ENCODE measurements around the gene TMEM8B. TPM values are rescaled to one million over a fixed set of nuclear protein-coding genes. Genes with fewer than 3 reads are reported as not detected.

Gene TMEM8B
- total RNA-seq, 1 experiment from 2014 or later: 2.9 TPM

GRCh38 chr9:35801328-35802128, 27.5 kb upstream of the TMEM8B start:
- Histone ChIP-seq H3K36me3 (ENCODE audit: insufficient read depth, low read length) (peaks cover 14% of the 10 kb centered on the region), H2AFZ (ENCODE audit: low read length) (no peak overlapping the region), H3K27ac (ENCODE audit: low read length) (no peak overlapping the region), H3K4me1 (ENCODE audit: low read length) (no peaks in the 10 kb centered on the region), H4K20me1 (ENCODE audit: insufficient read depth, low read depth, low read length) (no peaks in the 10 kb centered on the region), H3K4me3 (ENCODE audit: low read length) (no peak overlapping the region), H3K27me3 (ENCODE audit: low read length) (no peaks in the 10 kb centered on the region), H3K9me3 (ENCODE audit: low read length) (no peaks in the 10 kb centered on the region), H3K9ac (ENCODE audit: low read length) (0 out of 2 replicates have a peak overlapping the region, but pooled peaks have one; percentile 10), H3K4me2 (ENCODE audit: low read depth, low read length, poor library complexity, severe bottlenecking) (no peak overlapping the region), H3K79me2 (ENCODE audit: low read length) (no peaks in the 10 kb centered on the region), H3K9me2 (replicated peaks; ENCODE audit: insufficient read depth, low read length) (no peaks in the 10 kb centered on the region)
- DNase-seq: no peak

- no peak overlapping the region for H3K27ac ChIP-seq (ENCODE audit: low read length)
- H3K4me1 ChIP-seq (ENCODE audit: low read length): peaks cover 3% of the 10 kb centered on the region
- no peaks in the 10 kb centered on the region for H3K9me2 ChIP-seq (replicated peaks; ENCODE audit: insufficient read depth, low read length)
- no peak overlapping the region for H3K9ac ChIP-seq (ENCODE audit: low read length)
- no peak overlapping the region for H3K4me3 ChIP-seq (ENCODE audit: low read length)
- H3K79me2 ChIP-seq (ENCODE audit: low read length): no peaks in the 10 kb centered on the region
- H3K4me2 ChIP-seq (ENCODE audit: low read depth, low read length, poor library complexity, severe bottlenecking): no peak overlapping the region
- H3K36me3 ChIP-seq (ENCODE audit: insufficient read depth, low read length): peaks cover 32% of the 10 kb centered on the region
- H3K9me3 ChIP-seq (ENCODE audit: low read length): no peaks in the 10 kb centered on the region
- no peak for DNase-seq
- H3K27me3 ChIP-seq (ENCODE audit: low read length): no peaks in the 10 kb centered on the region
- H2AFZ ChIP-seq (ENCODE audit: low read length): no peak overlapping the region
- no peaks in the 10 kb centered on the region for H4K20me1 ChIP-seq (ENCODE audit: insufficient read depth, low read depth, low read length)
Measured at GRCh38 chr9:35806101-35806500, 22.9 kb upstream of the TMEM8B start.

- H3K36me3 ChIP-seq (ENCODE audit: insufficient read depth, low read length): peaks cover 24% of the 10 kb centered on the region
Measured at GRCh38 chr9:35808433-35808832, 20.6 kb upstream of the TMEM8B start.

GRCh38 chr9:35810122-35810521, 18.9 kb upstream of the TMEM8B start:
- H3K79me2 ChIP-seq (ENCODE audit: low read length): peaks cover 8% of the 10 kb centered on the region

More at GRCh38 chr9:35808433-35808832, 20.6 kb upstream of the TMEM8B start:
- Histone ChIP-seq H3K9ac (ENCODE audit: low read length) (no peak overlapping the region), H3K27ac (ENCODE audit: low read length) (no peak overlapping the region), H3K4me2 (ENCODE audit: low read depth, low read length, poor library complexity, severe bottlenecking) (no peak overlapping the region), H3K4me1 (ENCODE audit: low read length) (peaks cover 25% of the 10 kb centered on the region), H2AFZ (ENCODE audit: low read length) (no peak overlapping the region), H3K9me2 (replicated peaks; ENCODE audit: insufficient read depth, low read length) (no peaks in the 10 kb centered on the region), H3K4me3 (ENCODE audit: low read length) (no peak overlapping the region), H3K79me2 (ENCODE audit: low read length) (peaks cover under 1% of the 10 kb centered on the region; the same call in 1 of the 2 replicates), H3K27me3 (ENCODE audit: low read length) (no peaks in the 10 kb centered on the region), H4K20me1 (ENCODE audit: insufficient read depth, low read depth, low read length) (no peaks in the 10 kb centered on the region), H3K9me3 (ENCODE audit: low read length) (no peaks in the 10 kb centered on the region)
- DNase-seq: no peak

GRCh38 chr9:35811381-35812024, 17.5 kb upstream of the TMEM8B start:
- Histone ChIP-seq H3K4me3 (ENCODE audit: low read length) (peak overlapping the region; percentile 72), H3K9ac (ENCODE audit: low read length) (peak overlapping the region; percentile 70), H2AFZ (ENCODE audit: low read length) (no peak overlapping the region), H3K27me3 (ENCODE audit: low read length) (no peaks in the 10 kb centered on the region), H3K4me1 (ENCODE audit: low read length) (peaks cover 37% of the 10 kb centered on the region), H3K9me2 (replicated peaks; ENCODE audit: insufficient read depth, low read length) (no peaks in the 10 kb centered on the region), H3K79me2 (ENCODE audit: low read length) (peaks cover 8% of the 10 kb centered on the region), H3K9me3 (ENCODE audit: low read length) (no peaks in the 10 kb centered on the region), H4K20me1 (ENCODE audit: insufficient read depth, low read depth, low read length) (no peaks in the 10 kb centered on the region), H3K4me2 (ENCODE audit: low read depth, low read length, poor library complexity, severe bottlenecking) (peak overlapping the region; percentile 90), H3K27ac (ENCODE audit: low read length) (no peak overlapping the region), H3K36me3 (ENCODE audit: insufficient read depth, low read length) (peaks cover 18% of the 10 kb centered on the region; the same call in 1 of the 2 replicates)
- no peak for DNase-seq

More at GRCh38 chr9:35810122-35810521, 18.9 kb upstream of the TMEM8B start:
- H3K36me3 ChIP-seq (ENCODE audit: insufficient read depth, low read length): peaks cover 21% of the 10 kb centered on the region
- H4K20me1 ChIP-seq (ENCODE audit: insufficient read depth, low read depth, low read length): no peaks in the 10 kb centered on the region
- H3K4me3 ChIP-seq (ENCODE audit: low read length): no peak overlapping the region
- H3K27me3 ChIP-seq (ENCODE audit: low read length): no peaks in the 10 kb centered on the region
- H3K9me3 ChIP-seq (ENCODE audit: low read length): no peaks in the 10 kb centered on the region
- peaks cover 33% of the 10 kb centered on the region for H3K4me1 ChIP-seq (ENCODE audit: low read length)
- H2AFZ ChIP-seq (ENCODE audit: low read length): no peak overlapping the region
- no peak for DNase-seq
- H3K4me2 ChIP-seq (ENCODE audit: low read depth, low read length, poor library complexity, severe bottlenecking): no peak overlapping the region
- no peak overlapping the region for H3K27ac ChIP-seq (ENCODE audit: low read length)
- H3K9ac ChIP-seq (ENCODE audit: low read length): no peak overlapping the region
- no peaks in the 10 kb centered on the region for H3K9me2 ChIP-seq (replicated peaks; ENCODE audit: insufficient read depth, low read length)

GRCh38 chr9:35812025-35812602, 16.9 kb upstream of the TMEM8B start, which contains the start of gene SPAG8:
Gene SPAG8 (minus strand): TSS chr9:35812262. CDS start chr9:35812147, 115 bp downstream.
- Histone ChIP-seq H3K9me3 (ENCODE audit: low read length) (no peaks in the 10 kb centered on the region), H2AFZ (ENCODE audit: low read length) (0 out of 2 replicates have a peak within 1 kb of the TSS, but pooled peaks have one; percentile 41), H3K79me2 (ENCODE audit: low read length) (peaks cover 8% of the 10 kb centered on the region), H3K9me2 (replicated peaks; ENCODE audit: insufficient read depth, low read length) (no peaks in the 10 kb centered on the region), H3K4me1 (ENCODE audit: low read length) (peaks cover 37% of the 10 kb centered on the region), H4K20me1 (ENCODE audit: insufficient read depth, low read depth, low read length) (no peaks in the 10 kb centered on the region), H3K27me3 (ENCODE audit: low read length) (no peaks in the 10 kb centered on the region), H3K4me2 (ENCODE audit: low read depth, low read length, poor library complexity, severe bottlenecking) (peak within 1 kb of the TSS; percentile 90), H3K9ac (ENCODE audit: low read length) (peak within 1 kb of the TSS; percentile 70), H3K36me3 (ENCODE audit: insufficient read depth, low read length) (peaks cover 18% of the 10 kb centered on the region; the same call in 1 of the 2 replicates), H3K27ac (ENCODE audit: low read length) (peak within 1 kb of the TSS; percentile 73), H3K4me3 (ENCODE audit: low read length) (peak within 1 kb of the TSS; percentile 72)
- DNase-seq: peak; percentile 98

GRCh38 chr9:35813434-35814105, 15.5 kb upstream of the TMEM8B start:
- Histone ChIP-seq H3K9ac (ENCODE audit: low read length) (peak overlapping the region; percentile 90), H3K79me2 (ENCODE audit: low read length) (peaks cover 8% of the 10 kb centered on the region), H3K27ac (ENCODE audit: low read length) (peak overlapping the region; percentile 77), H4K20me1 (ENCODE audit: insufficient read depth, low read depth, low read length) (no peaks in the 10 kb centered on the region), H2AFZ (ENCODE audit: low read length) (no peak overlapping the region), H3K9me2 (replicated peaks; ENCODE audit: insufficient read depth, low read length) (no peaks in the 10 kb centered on the region), H3K4me3 (ENCODE audit: low read length) (peak overlapping the region; percentile 81), H3K27me3 (ENCODE audit: low read length) (no peaks in the 10 kb centered on the region), H3K4me2 (ENCODE audit: low read depth, low read length, poor library complexity, severe bottlenecking) (peak overlapping the region; percentile 90), H3K9me3 (ENCODE audit: low read length) (no peaks in the 10 kb centered on the region), H3K4me1 (ENCODE audit: low read length) (peaks cover 37% of the 10 kb centered on the region), H3K36me3 (ENCODE audit: insufficient read depth, low read length) (peaks cover 5% of the 10 kb centered on the region; the same call in 1 of the 2 replicates)
- no peak for DNase-seq

Data from Karpas-422 (cell line).